Trophoblast cell (in vitro differentiated cells and primary cell): ENCODE results near the gene PVALEF.
A peak's percentile ranks its signal among the peaks of the same experiment; 100 is the strongest.

Experiments used
- DNase-seq, 2 donors: peaks; one replicate each; pipeline ENCODE4 v3.0.0-alpha.2; 2016
- H2AFZ ChIP-seq: 2 replicates; pipeline ENCODE4 v1.6.1; 2013; ENCODE audit warnings: low read length, moderate library complexity, mild to moderate bottlenecking; ENCODE audit not compliant: insufficient read depth, poor library complexity
- H2AK5ac ChIP-seq: 2 replicates; pipeline ENCODE4 v1.6.1; 2013; ENCODE audit warnings: mild to moderate bottlenecking, low read length
- H2BK120ac ChIP-seq: 2 replicates; pipeline ENCODE4 v1.6.1; 2013; ENCODE audit warnings: low read length, mild to moderate bottlenecking, moderate library complexity; ENCODE audit not compliant: insufficient read depth, poor library complexity
- H2BK12ac ChIP-seq: 2 replicates; pipeline ENCODE4 v1.6.1; 2013; ENCODE audit warnings: mild to moderate bottlenecking, low read length, moderate library complexity
- H2BK5ac ChIP-seq: 2 replicates; pipeline ENCODE4 v1.6.1; 2013; ENCODE audit warnings: low read length, low read depth, moderate library complexity, mild to moderate bottlenecking; ENCODE audit not compliant: poor library complexity
- H3K14ac ChIP-seq: 2 replicates; pipeline ENCODE4 v1.6.1; 2013; ENCODE audit warnings: mild to moderate bottlenecking, low read length
- H3K18ac ChIP-seq: 2 replicates; pipeline ENCODE4 v1.6.1; 2013; ENCODE audit warnings: mild to moderate bottlenecking, low read length
- H3K23ac ChIP-seq: 2 replicates; pipeline ENCODE4 v1.6.1; 2013; ENCODE audit warnings: low read length
- H3K27ac ChIP-seq: 2 replicates; pipeline ENCODE4 v1.5.1; 2013; ENCODE audit warnings: low read depth, mild to moderate bottlenecking, inconsistent platforms, low read length, moderate library complexity
- H3K27me3 ChIP-seq: 2 replicates; pipeline ENCODE4 v1.6.1; 2013; ENCODE audit warnings: inconsistent platforms, mild to moderate bottlenecking, low read length, moderate library complexity; ENCODE audit not compliant: insufficient read depth
- H3K36me3 ChIP-seq, 2 experiments: 1 replicate in 1 of 2; 2 replicates in 1 of 2; pipeline ENCODE4 v1.6.1; 2013; ENCODE audit warnings: low read length in 2 of 2, mild to moderate bottlenecking in 2 of 2, moderate library complexity in 1 of 2; ENCODE audit not compliant: insufficient read depth in 2 of 2, control insufficient read depth in 1 of 2
- H3K4ac ChIP-seq: 2 replicates; pipeline ENCODE4 v1.6.1; 2013; ENCODE audit warnings: low read depth, mild to moderate bottlenecking, low read length, moderate library complexity
- H3K4me1 ChIP-seq, 2 experiments: 1 replicate in 1 of 2; 2 replicates in 1 of 2; pipeline ENCODE4 v1.6.1; 2013; ENCODE audit warnings: low read length in 2 of 2, mild to moderate bottlenecking in 2 of 2, moderate library complexity in 1 of 2; ENCODE audit not compliant: insufficient read depth in 2 of 2, control insufficient read depth in 1 of 2
- H3K4me2 ChIP-seq: 2 replicates; pipeline ENCODE4 v1.6.1; 2013; ENCODE audit warnings: inconsistent platforms, mild to moderate bottlenecking, low read length, moderate library complexity
- H3K4me3 ChIP-seq: 2 replicates; pipeline ENCODE4 v1.5.1; 2013; ENCODE audit warnings: mild to moderate bottlenecking, low read depth, low read length, inconsistent platforms
- H3K79me1 ChIP-seq: one replicate; pipeline ENCODE4 v1.6.1; 2013; ENCODE audit warnings: low read length
- H3K79me2 ChIP-seq: 2 replicates; pipeline ENCODE4 v1.6.1; 2013; ENCODE audit warnings: low read length, mild to moderate bottlenecking; ENCODE audit not compliant: control insufficient read depth, insufficient read depth, poor library complexity
- H3K9ac ChIP-seq: 2 replicates; pipeline ENCODE4 v1.6.1; 2013; ENCODE audit warnings: mild to moderate bottlenecking, low read length
- H3K9me3 ChIP-seq: 2 replicates; pipeline ENCODE4 v1.6.1; 2013; ENCODE audit warnings: low read depth, mild to moderate bottlenecking, control low read depth, inconsistent platforms, low read length; ENCODE audit not compliant: insufficient read depth
- H4K12ac ChIP-seq: 2 replicates; pipeline ENCODE4 v1.6.1; 2013; ENCODE audit warnings: low read depth, mild to moderate bottlenecking, low read length, moderate library complexity
- H4K8ac ChIP-seq: 2 replicates; pipeline ENCODE4 v1.6.1; 2013; ENCODE audit warnings: low read depth, mild to moderate bottlenecking, low read length, moderate library complexity
- H4K91ac ChIP-seq: one replicate; pipeline ENCODE4 v1.6.1; 2013; ENCODE audit warnings: low read depth, mild to moderate bottlenecking, low read length, moderate library complexity
- WGBS: extraction: QIAGEN DNeasy Blood & Tissue Kit; methylation state at CpG from one replicate; pipeline ENCODE4 v1.1.7; 2013; ENCODE audit warnings: missing lambda C conversion rate; ENCODE audit not compliant: insufficient read length, insufficient coverage; ENCODE audit errors: extremely low coverage; 5-methylcytosine and 5-hydroxymethylcytosine counted together

Gene PVALEF

GRCh38 chr17:81221371-81221841 lies 56.1 kb downstream of the PVALEF start:
- H3K9ac ChIP-seq = no peak overlapping the region
- DNase-seq = no peak
- no CpG with 5 or more reads among the region's 11 CpGs for WGBS

GRCh38 chr17:81221842-81222619 lies 56.7 kb downstream of the PVALEF start:
- Histone ChIP-seq H4K8ac (peak overlapping the region; percentile 48), H4K12ac (no peak overlapping the region), H3K79me2 (peaks cover 6% of the 10 kb centered on the region), H2BK12ac (no peak overlapping the region), H3K27me3 (no peaks in the 10 kb centered on the region), H3K14ac (peak overlapping the region; percentile 71), H3K4me1 (peaks cover 7 to 12% of the 10 kb centered on the region in 2 experiments), H2BK120ac (no peak overlapping the region), H2BK5ac (no peak overlapping the region), H3K36me3 (peaks cover 4 to 9% of the 10 kb centered on the region in 2 experiments), H3K9ac (peak overlapping the region; percentile 71), H3K4me2 (peak overlapping the region; percentile 92), H3K4ac (no peak overlapping the region), H2AK5ac (no peak overlapping the region), H2AFZ (peak overlapping the region; percentile 97), H3K4me3 (peak overlapping the region; percentile 88), H3K18ac (peak overlapping the region; percentile 69), H3K9me3 (no peaks in the 10 kb centered on the region), H4K91ac (peak overlapping the region; percentile 71), H3K27ac (no peak overlapping the region), H3K23ac (no peak overlapping the region), H3K79me1 (peaks cover 5% of the 10 kb centered on the region)
- DNase-seq = peak in 1 of 2 donors; percentile 10
- WGBS = no CpG with 5 or more reads among the region's 24 CpGs

More at GRCh38 chr17:81221371-81221841, 56.1 kb downstream of the PVALEF start:
- Histone ChIP-seq H2BK12ac (no peak overlapping the region), H3K9me3 (no peaks in the 10 kb centered on the region), H3K79me1 (peaks cover 5% of the 10 kb centered on the region), H2BK5ac (no peak overlapping the region), H3K36me3 (peaks cover 4 to 9% of the 10 kb centered on the region in 2 experiments), H3K4me3 (no peak overlapping the region), H3K27me3 (no peaks in the 10 kb centered on the region), H3K23ac (no peak overlapping the region), H3K4me2 (no peak overlapping the region), H2AFZ (no peak overlapping the region), H4K12ac (no peak overlapping the region), H3K27ac (no peak overlapping the region), H3K18ac (no peak overlapping the region), H4K8ac (no peak overlapping the region), H3K4me1 (peaks cover 7 to 12% of the 10 kb centered on the region in 2 experiments), H2BK120ac (no peak overlapping the region), H4K91ac (no peak overlapping the region), H3K14ac (no peak overlapping the region), H3K4ac (no peak overlapping the region), H2AK5ac (no peak overlapping the region), H3K79me2 (peaks cover 6% of the 10 kb centered on the region)

GRCh38 chr17:81222620-81222905 lies 57.3 kb downstream of the PVALEF start:
- no peaks in the 10 kb centered on the region for H3K27me3 ChIP-seq
- DNase-seq = no peak
- H4K8ac ChIP-seq = peak overlapping the region; percentile 48
- WGBS = no CpG with 5 or more reads among the region's 30 CpGs
- peak overlapping the region; percentile 71 for H3K9ac ChIP-seq
- peaks cover 5% of the 10 kb centered on the region for H3K79me1 ChIP-seq
- H3K4me1 ChIP-seq = peaks cover 7 to 12% of the 10 kb centered on the region in 2 experiments
- H3K18ac ChIP-seq = peak overlapping the region; percentile 69
- no peaks in the 10 kb centered on the region for H3K9me3 ChIP-seq
- peak overlapping the region; percentile 55 for H2BK120ac ChIP-seq
- H3K4ac ChIP-seq = no peak overlapping the region
- no peak overlapping the region for H2AK5ac ChIP-seq
- peak overlapping the region; percentile 46 for H4K12ac ChIP-seq
- H3K14ac ChIP-seq = peak overlapping the region; percentile 71
- H3K79me2 ChIP-seq = peaks cover 6% of the 10 kb centered on the region
- peak overlapping the region; percentile 71 for H4K91ac ChIP-seq
- H2BK12ac ChIP-seq = no peak overlapping the region
- peak overlapping the region; percentile 97 for H2AFZ ChIP-seq
- peak overlapping the region; percentile 18 for H2BK5ac ChIP-seq
- peak overlapping the region; percentile 88 for H3K4me3 ChIP-seq
- H3K23ac ChIP-seq = no peak overlapping the region
- H3K4me2 ChIP-seq = peak overlapping the region; percentile 92
- H3K36me3 ChIP-seq = peaks cover 4 to 9% of the 10 kb centered on the region in 2 experiments
- no peak overlapping the region for H3K27ac ChIP-seq

DNA sequence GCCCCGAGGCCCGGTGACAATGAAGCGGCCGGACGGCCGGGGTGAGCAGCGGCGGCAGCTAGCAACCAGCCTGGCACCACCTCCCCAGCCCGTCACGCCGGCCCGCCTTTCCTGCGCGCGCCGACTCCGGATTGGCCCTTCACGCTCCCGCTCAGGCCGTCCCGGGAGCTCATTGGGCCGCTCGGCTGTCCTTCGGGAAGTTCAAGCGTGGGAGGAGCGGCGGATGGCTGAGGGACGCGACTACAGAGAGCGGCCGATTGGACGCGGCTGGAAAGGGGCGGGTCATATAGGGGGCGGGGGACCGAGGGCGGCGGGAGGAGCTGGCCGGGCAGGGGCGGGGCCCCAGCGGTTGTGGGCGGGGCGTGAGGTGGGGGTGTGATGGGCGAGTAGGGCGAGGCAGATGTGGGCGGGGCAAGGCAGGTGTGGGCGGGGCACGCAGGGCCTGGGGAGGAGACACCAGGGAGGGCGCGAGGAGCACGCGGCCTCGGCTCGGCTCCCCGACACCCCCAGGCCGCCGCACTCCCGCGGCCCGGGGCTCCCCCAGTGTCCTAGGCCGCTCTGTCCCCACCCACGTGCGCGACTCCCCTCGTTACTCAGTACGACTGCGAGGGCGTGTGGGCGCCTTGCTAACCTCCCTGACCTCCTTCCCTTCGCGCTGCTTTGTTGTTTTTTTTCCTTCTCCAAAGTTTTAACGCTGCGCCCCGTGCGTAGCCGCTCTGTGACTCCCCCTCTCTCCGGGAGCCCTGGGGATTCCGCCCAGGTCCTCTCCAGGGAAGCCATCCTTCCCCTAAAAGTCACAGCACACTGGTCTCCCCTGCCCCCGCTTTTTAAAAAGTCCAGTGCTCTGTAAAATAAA lies 57.8 kb downstream of the PVALEF start, which contains the start of gene CEP131:
TSS of gene CEP131 (minus strand) at position 60 of the 856 bp plus-strand sequence. CDS start 2,909 bp downstream, outside the sequence.
- Histone ChIP-seq H3K27me3 (no peaks in the 10 kb centered on the region), H3K36me3 (peaks cover 4 to 9% of the 10 kb centered on the region in 2 experiments), H3K4ac (no peak within 1 kb of the TSS), H3K9ac (peak within 1 kb of the TSS; percentile 71), H4K8ac (peak within 1 kb of the TSS; percentile 59), H3K4me1 (peaks cover 7 to 12% of the 10 kb centered on the region in 2 experiments), H3K79me2 (peaks cover 6% of the 10 kb centered on the region), H3K18ac (peak within 1 kb of the TSS; percentile 69), H2BK120ac (peak within 1 kb of the TSS; percentile 55), H2BK12ac (no peak within 1 kb of the TSS), H3K4me3 (peak within 1 kb of the TSS; percentile 88), H3K14ac (peak within 1 kb of the TSS; percentile 71), H3K79me1 (peaks cover 5% of the 10 kb centered on the region), H4K12ac (peak within 1 kb of the TSS; percentile 57), H3K23ac (no peak within 1 kb of the TSS), H3K9me3 (no peaks in the 10 kb centered on the region), H4K91ac (peak within 1 kb of the TSS; percentile 71), H3K27ac (no peak within 1 kb of the TSS), H3K4me2 (peak within 1 kb of the TSS; percentile 92), H2BK5ac (peak within 1 kb of the TSS; percentile 18), H2AFZ (peak within 1 kb of the TSS; percentile 97), H2AK5ac (no peak within 1 kb of the TSS)
- DNase-seq = peak; percentile 98 to 99
- no CpG with 5 or more reads among the region's 79 CpGs for WGBS
